ENCODE measurements around the gene PLD4.
"Not testable (repeated sequence)": the region's sequence is repeated elsewhere in the genome, so short reads cannot be mapped to it uniquely, and the experiment has no call there.

PLD4 gene

DNA sequence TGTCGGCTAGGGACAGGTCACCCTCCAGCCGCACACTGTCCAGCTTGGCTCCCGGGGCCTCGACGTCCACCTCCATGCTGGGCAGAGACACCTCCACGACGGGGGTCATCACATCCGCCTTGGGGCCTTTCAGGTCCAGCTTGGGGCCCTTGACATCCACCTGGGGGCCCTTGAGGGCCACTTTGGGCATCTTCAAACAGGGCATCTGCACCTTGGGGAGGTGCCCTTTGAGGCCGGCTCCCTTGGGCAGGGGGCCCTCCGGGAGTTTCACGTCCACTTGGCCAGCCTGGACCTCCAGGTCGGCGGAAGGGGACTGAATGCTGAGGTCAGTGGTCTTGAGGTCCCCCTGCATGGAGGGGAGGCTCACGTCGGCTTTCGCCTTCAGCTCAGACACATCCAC is 17.9 kb downstream of the PLD4 start:
- no peak for DNase-seq

GRCh38 chr14:104943216-104944015 is 18.7 kb downstream of the PLD4 start:
- DNase-seq: not testable (repeated sequence)

DNA sequence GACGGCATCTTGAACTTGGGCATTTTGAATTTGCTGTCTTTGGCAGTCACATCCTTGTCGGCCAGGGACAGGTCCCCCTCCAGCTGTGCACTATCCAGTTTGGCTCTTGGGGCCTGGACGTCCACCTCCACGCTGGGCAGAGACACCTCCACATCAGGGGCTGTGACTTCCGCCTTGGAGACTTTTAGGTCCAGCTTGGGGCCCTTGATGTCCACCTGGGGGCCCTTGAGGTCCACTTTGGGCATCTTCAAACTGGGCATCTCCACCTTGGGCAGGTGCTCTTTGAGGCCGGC is 19.3 kb downstream of the PLD4 start:
- not testable (repeated sequence) for DNase-seq

GRCh38 chr14:104944436-104945205 is 19.9 kb downstream of the PLD4 start:
- DNase-seq: not testable (repeated sequence)

DNA sequence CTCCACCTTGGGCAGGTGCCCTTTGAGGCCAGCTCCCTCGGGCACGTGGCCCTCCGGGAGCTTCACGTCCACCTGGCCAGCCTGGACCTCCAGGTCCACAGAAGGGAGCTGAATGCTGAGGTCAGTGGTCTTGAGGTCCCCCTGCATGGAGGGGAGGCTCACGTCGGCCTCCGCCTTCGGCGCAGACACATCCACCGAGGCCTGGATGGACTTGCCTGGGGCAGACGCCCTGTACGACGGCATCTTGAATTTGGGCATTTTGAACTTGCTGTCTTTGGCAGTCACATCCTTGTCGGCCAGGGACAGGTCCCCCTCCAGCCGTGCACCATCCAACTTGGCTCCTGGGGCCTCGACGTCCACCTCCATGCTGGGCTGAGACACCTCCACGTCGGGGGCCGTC is 20.6 kb downstream of the PLD4 start:
- DNase-seq: not testable (repeated sequence)

DNA sequence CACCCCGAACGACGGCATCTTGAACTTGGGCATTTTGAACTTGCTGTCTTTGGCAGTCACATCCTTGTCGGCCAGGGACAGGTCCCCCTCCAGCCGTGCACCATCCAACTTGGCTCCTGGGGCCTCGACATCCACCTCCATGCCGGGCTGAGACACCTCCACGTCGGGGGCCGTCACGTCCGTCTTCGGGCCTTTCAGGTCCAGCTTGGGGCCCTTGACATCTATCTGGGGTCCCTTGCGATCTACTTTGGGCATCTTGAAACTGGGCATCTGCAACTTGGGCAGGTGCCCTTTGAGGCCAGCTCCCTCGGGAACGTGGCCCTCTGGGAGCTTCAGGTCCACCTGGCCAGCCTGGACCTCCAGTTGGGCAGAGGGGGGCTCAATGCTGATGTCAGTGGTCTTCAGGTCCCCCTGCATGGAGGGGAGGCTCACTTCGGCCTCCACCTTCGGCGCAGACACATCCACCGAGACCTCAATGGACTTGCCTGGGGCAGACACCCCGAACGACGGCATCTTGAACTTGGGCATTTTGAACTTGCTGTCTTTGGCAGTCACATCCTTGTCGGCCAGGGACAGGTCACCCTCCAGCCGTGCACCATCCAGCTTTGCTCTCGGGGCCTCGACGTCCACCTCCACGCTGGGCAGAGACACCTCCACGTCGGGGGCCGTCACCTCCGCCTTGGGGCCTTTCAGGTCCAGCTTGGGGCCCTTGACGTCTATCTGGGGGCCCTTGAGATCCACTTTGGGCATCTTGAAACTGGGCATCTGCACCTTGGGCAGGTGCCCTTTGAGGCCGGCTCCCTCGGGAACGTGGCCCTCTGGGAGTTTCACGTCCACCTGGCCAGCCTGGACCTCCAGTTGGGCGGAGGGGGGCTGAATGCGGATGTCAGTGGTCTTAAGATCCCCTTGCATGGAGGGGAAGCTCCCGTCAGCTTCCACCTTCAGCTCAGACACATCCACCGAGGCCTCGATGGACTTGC is 21.6 kb downstream of the PLD4 start:
- not testable (repeated sequence) for DNase-seq

GRCh38 chr14:104947201-104947600 is 22.5 kb downstream of the PLD4 start:
- not testable (repeated sequence) for DNase-seq

- DNase-seq: not testable (repeated sequence)
These were observed 23.4 kb downstream of the PLD4 start for GRCh38 chr14:104947881-104948735.

GRCh38 chr14:104948736-104949031 is 24.0 kb downstream of the PLD4 start:
- DNase-seq: no peak

GRCh38 chr14:104949406-104949955 is 24.8 kb downstream of the PLD4 start:
- DNase-seq: not testable (repeated sequence)

- DNase-seq: no peak
These were observed 25.3 kb downstream of the PLD4 start for GRCh38 chr14:104950021-104950420.

DNA sequence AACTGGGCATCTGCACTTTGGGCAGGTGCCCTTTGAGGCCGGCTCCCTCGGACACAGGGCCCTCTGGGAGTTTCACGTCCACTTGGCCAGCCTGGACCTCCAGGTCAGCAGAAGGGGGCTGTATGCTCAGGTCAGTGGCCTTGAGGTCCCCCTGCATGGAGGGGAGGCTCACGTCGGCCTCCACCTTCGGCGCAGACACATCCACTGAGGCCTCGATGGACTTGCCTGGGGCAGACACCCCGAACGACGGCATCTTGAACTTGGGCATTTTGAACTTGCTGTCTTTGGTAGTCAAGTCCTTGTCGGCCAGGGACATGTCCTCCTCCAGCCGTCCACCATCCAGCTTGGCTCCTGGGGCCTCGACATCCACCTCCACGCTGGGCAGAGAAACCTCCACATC is 26.0 kb downstream of the PLD4 start:
- DNase-seq: not testable (repeated sequence)

- DNase-seq: not testable (repeated sequence)
These were observed 27.4 kb downstream of the PLD4 start for GRCh38 chr14:104951863-104952657.

DNA sequence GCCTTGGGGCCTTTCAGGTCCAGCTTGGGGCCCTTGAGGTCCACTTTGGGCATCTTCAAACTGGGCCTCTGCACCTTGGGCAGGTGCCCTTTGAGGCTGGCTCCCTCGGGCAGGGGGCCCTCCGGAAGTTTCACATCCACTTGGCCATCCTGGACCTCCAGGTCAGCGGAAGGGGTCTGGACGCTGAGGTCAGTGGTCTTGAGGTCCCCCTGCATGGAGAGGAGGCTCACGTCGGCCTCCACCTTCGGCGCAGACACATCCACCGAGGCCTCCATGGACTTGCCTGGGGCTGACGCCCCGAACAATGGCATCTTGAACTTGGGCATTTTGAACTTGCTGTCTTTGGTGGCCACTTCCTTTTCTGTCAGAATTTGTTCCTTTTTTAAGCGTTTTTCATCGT is 28.4 kb downstream of the PLD4 start:
- no peak for DNase-seq

- DNase-seq: no peak
These were observed 29.4 kb downstream of the PLD4 start for GRCh38 chr14:104953896-104954656.

GRCh38 chr14:104954746-104955395 is 30.2 kb downstream of the PLD4 start:
- DNase-seq: no peak

DNA sequence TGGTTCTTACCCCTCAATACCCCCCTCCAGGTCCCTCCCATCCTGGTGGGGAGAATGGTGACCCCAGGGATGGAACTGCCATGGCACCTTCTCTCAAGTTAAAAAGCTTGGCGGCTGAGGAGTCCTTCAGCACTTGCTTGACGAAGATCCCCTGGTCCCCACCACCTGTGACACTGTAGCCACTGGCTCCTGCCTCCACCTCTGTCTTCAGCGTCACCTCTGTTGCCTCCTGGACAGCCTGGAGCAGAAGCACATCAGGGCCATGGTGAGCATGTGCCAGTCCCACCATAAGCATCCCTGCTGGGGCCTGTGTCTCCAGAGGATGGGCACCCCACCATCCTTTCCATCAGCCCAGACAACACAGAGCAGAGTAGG is 30.7 kb downstream of the PLD4 start:
- no peak for DNase-seq

DNA sequence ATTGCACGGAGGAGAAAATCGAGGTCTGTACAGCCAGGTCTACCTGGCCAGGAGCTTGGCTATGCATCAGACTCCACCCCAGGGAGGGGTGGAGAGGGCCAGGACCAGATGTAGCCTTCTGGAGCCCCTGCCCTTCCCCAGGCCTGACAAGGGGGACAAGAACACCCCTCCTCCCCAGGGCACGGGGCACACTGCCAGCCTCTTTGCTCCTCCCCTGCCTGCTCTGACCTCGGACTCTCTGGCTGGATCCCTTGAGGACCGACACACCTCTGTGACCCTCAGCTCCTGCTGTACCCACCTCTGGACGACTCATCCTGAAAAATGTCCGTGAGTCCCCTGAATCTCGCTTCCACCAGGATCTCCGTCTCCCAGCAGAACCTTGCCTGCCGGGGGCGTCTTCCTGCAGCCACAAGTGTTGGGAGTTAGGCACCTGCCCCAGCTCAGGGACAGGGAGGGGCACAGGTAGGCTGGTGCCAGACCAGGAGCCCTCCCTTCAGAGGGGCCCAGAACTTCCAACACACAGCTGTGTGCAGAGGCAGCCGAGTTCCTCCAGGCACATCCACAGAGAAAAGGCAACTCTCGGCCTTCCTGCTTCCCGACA is 31.7 kb downstream of the PLD4 start:
- no peak for DNase-seq
